Astrocyte of the cerebellum (primary cell): Measurements from ENCODE around the gene MLPH.
A peak's percentile ranks its signal among the peaks of the same experiment; 100 is the strongest.

Source experiments
- DNase-seq: peaks from one replicate; pipeline ENCODE4 v3.0.0-alpha.2; 2011; ENCODE audit warnings: low read depth
- H3K4me3 ChIP-seq: 2 replicates; pipeline ENCODE4 v1.5.1; 2011; ENCODE audit warnings: mild to moderate bottlenecking, low read depth, low read length, moderate library complexity
- in situ Hi-C: cut with HindIII; loops from 2 replicates; pipeline ENCODE4 v1.10.0; 2017; ENCODE audit warnings: low sequenced_read_pairs
- TF ChIP-seq, protein P1 (sequence below): IDR thresholded peaks from 2 replicates; pipeline ENCODE4 v1.5.1; 2012; ENCODE audit warnings: low read length, low read depth, moderate library complexity, mild to moderate bottlenecking; ENCODE audit errors: missing control alignments

MLPH gene

DNA sequence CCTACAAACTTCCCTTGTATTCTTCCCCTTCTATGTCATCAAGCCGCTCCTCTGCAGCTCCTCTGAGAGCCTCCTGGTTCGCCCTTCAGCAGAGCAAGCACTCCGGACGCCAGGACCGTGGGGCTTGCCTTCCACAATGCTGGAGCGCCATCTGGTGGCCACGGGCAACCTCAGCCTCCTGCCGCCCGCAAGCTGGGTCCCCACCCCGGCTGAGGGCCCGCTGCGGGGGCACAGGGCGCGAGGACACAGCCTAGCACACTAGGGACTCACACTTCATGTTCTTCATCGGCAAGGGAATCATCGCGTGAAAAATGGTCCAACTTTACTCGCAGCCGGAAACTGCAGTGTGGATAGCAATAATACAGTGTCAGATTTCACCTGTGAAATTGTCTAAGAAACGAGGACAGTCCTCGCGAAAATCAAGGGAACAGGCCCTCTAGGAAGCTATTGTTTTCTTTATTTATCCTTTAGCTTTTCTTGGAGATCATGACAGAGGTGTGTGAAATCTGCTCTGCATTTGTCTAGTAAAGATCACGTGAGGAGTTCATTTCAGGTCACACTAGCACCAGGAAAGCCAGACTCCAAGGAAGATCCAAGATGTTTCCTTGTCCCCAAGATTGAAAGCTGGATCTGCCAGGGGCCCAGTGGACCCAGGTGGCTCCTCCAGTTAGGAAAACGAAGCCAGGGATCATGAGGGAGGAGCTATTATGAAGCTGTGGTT, 85.1 kb downstream of the MLPH start:
- DNase-seq, result peak; percentile 84
- TF ChIP-seq, protein P1, sequence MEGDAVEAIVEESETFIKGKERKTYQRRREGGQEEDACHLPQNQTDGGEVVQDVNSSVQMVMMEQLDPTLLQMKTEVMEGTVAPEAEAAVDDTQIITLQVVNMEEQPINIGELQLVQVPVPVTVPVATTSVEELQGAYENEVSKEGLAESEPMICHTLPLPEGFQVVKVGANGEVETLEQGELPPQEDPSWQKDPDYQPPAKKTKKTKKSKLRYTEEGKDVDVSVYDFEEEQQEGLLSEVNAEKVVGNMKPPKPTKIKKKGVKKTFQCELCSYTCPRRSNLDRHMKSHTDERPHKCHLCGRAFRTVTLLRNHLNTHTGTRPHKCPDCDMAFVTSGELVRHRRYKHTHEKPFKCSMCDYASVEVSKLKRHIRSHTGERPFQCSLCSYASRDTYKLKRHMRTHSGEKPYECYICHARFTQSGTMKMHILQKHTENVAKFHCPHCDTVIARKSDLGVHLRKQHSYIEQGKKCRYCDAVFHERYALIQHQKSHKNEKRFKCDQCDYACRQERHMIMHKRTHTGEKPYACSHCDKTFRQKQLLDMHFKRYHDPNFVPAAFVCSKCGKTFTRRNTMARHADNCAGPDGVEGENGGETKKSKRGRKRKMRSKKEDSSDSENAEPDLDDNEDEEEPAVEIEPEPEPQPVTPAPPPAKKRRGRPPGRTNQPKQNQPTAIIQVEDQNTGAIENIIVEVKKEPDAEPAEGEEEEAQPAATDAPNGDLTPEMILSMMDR, result peak; percentile 97
- no peak overlapping the region for H3K4me3 ChIP-seq
- in situ Hi-C loops, result no loop called here

DNA sequence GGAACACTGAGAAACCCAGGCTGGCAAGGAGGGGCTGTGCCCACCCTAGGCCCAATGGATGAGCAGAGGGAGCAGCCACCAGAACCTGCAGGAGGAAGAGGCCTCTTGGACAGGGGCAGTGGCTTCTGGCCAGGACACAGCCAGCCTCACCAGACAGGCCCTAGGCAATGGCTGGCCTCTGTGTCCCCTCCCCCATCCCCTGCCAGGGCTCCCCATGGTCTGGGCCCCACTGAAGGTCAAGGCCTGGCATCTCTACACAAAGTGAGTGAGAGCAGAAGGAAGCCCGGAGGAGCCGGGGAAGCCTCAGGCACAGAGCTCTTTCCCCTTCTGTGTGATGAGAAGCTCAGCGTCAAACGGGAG, 85.7 kb downstream of the MLPH start:
- TF ChIP-seq, protein P1, result no peak
- in situ Hi-C loops, result no loop called here
- no peak overlapping the region for H3K4me3 ChIP-seq
- no peak for DNase-seq

DNA sequence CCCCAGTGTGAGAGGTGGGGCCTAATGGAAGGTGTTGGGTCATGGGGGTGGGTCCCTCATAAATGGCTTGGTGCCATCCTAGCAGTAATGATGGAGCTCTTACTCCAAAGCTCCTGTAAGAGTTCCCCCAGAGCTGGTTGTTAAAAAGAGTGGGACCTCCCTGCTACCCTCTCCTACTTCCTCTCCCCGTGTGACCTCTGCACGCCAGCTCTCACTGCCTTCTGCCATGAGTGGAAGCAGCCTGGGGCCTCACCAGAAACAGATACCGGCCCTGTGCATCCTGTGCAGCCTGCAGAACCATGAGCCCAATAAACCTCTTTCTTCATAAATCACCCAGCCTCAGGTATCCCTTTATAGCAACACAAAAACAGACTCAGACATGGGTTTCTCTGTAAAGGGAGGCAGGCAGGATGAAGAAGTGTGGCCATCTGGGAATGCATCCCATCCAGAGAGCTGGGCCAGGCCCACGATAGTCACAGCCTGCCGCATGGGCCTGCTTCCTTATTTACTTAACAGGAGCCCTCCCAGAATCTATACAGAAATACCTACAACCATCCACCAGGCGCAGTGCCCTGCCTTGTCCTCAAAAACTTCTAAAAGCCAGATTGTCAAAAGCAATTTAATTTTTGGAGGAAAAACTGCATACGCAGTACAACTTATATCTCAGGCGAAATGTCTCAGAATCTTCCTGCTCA, 86.8 kb downstream of the MLPH start:
- in situ Hi-C loops, result no loop called here
- TF ChIP-seq, protein P1, result no peak
- DNase-seq, result no peak
- no peak overlapping the region for H3K4me3 ChIP-seq

DNA sequence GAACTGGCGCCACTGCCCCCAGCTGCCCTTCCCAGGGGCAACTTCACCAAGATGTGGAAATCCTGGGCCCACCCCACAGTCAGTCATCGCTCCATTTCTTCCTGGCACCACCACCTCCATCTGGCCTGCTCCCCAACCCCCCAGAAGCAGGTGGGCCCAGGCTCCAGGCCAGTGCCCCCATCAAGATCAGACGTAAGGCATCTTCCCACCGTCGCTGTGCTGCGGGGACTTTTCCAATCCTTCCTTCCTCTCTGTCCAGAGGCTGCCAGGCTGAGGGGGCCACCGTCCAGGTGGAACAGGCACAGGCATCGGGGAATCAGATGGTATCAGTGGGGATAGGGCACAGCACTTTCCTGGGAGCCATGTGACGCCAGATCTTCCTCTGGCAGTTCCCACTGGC, 87.4 kb downstream of the MLPH start:
- TF ChIP-seq, protein P1, result no peak
- in situ Hi-C loops, result no loop called here
- DNase-seq, result no peak
- no peak overlapping the region for H3K4me3 ChIP-seq

DNA sequence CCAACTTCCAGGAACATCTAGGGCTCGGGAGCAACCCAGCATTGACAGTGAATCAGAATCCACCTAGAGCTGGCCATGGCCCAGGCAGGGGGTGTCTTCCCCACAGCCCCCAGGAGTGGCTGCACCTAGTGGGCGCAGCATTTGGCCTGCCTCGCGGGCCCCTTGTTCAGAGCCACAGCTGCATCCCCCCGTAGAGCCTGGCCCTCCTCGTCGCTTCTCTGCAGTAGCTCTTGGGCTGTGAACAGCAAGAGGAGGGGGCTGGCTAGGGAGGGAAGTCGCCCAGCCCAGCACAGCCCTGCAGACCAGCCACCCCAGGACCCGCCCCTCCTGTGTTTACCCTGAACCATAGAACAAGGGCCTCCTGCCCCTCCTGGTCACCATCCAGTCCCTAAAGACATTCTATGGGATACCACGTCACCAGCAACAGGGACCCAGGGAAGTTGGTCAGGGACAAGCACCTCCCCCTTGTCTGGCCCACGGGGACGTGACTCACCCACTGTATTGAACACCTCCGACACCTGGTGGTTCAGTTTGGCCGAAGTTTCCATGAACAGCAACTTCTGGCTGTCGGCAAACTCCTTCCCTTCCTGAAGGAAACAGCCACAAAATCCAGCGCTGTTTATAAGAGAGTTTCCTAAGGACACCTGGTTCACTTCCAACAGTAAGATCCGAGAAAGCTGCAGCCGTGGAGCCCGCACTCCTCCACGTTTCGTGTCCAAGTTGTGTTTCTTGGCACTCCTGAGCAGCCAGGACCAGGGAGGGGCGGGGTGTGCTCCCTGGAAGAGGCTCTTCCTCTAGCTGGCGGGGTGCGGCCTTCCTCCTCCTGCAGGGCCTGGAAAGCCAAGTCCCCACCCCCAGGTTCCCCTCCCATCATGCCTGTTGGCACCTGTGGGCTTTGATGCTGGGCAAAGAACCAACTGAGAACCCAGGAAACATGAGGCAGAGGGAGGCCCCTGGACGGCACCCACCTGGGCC, 88.1 kb downstream of the MLPH start:
- no peak for DNase-seq
- in situ Hi-C loops, result no loop called here
- TF ChIP-seq, protein P1, result no peak
- H3K4me3 ChIP-seq, result no peak overlapping the region
